BJ (cell line): ENCODE results near the gene CUX1. TPM values are rescaled to one million over a fixed set of nuclear protein-coding genes. Genes with fewer than 3 reads are reported as not detected.

Source experiments
- CTCF ChIA-PET: fragments of 350-600 bp; formaldehyde crosslinking; extraction: SDS; loops from one replicate; lab custom pipeline; 2021; ENCODE audit warnings: antibody characterized with exemption, inconsistent platforms; lab: Yijun Ruan, JAX
- POLR2A ChIA-PET: fragments of 300-600 bp; sonication (Branson Sonifier 250); formaldehyde crosslinking; extraction: SDS; loops from one replicate; lab custom pipeline; 2021; ENCODE audit warnings: antibody characterized with exemption; lab: Charles Lee
- DNase-seq: peaks from one replicate; pipeline ENCODE4 v3.0.0-alpha.2; 2011; ENCODE audit warnings: low read depth
- H3K27me3 ChIP-seq: 2 replicates; pipeline ENCODE4 v1.6.0; 2011; ENCODE audit warnings: low read length; ENCODE audit not compliant: control insufficient read depth, insufficient read depth
- H3K36me3 ChIP-seq: 2 replicates; pipeline ENCODE4 v1.5.1; 2011; ENCODE audit warnings: low read length; ENCODE audit not compliant: control insufficient read depth, insufficient read depth
- H3K4me3 ChIP-seq: 2 replicates; pipeline ENCODE4 v1.5.1; 2011; ENCODE audit warnings: low read depth, mild to moderate bottlenecking, control low read depth, low read length
- CTCF ChIP-seq: IDR thresholded peaks from 2 replicates; pipeline ENCODE4 v1.5.1; 2011; ENCODE audit warnings: low read depth, mild to moderate bottlenecking, control low read depth, inconsistent platforms, low read length, moderate library complexity; ENCODE audit not compliant: insufficient read depth
- polyA plus RNA-seq: library from polyadenylated mRNA; depleted of rRNA; stranded (reverse); fragments of >200 nt; gene quantifications from 2 replicates; pipeline ENCODE4 v1.2.3, GENCODE V29; 2011

CUX1 gene
- polyA plus RNA-seq, 1 experiment, result 36.5 TPM

DNA sequence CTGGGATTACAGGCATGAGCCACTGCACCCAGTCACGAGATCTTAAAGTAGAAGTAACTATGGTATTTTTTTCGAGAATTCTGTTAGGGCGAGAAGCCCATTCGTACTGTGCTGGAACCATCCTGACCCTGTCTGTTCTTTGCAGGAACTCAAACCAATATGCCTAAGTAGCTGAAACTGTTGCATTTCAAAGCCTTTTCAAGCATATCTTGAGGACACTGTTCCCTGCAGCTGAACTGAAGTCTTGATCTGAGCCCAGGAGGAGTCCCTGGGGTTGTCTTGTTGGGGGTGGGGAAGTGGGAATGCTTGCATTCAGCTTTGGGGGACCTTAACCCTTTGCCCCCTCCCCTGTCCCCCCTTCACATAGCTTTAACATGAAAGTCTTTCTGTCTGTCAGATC lies 61.5 kb downstream of the CUX1 start:
- TF ChIP-seq CTCF, result no peak
- CTCF ChIA-PET, result interaction anchor here (1.3 kb wide), 1 partner anchor 22 kb away, joined by 5 read pairs; no protein-coding TSS in a partner anchor

GRCh38 chr7:101879565-101879964 lies 62.1 kb downstream of the CUX1 start:
- Histone ChIP-seq H3K27me3 (no peaks in the 10 kb centered on the region), H3K36me3 (no peaks in the 10 kb centered on the region), H3K4me3 (no peak overlapping the region)
- CTCF ChIA-PET, result interaction anchor here (1.3 kb wide), 1 partner anchor 23 kb away, joined by 5 read pairs; no protein-coding TSS in a partner anchor
- no peak for DNase-seq
- POLR2A ChIA-PET, result no interaction called here
- no peak for TF ChIP-seq CTCF

More for the DNA sequence above, 61.5 kb downstream of the CUX1 start:
- H3K4me3 ChIP-seq, result no peak overlapping the region
- no peaks in the 10 kb centered on the region for H3K27me3 ChIP-seq
- POLR2A ChIA-PET, result no interaction called here
- DNase-seq, result no peak
- H3K36me3 ChIP-seq, result no peaks in the 10 kb centered on the region

- DNase-seq, result no peak
- no peak overlapping the region for H3K4me3 ChIP-seq
- POLR2A ChIA-PET, result no interaction called here
- TF ChIP-seq CTCF, result no peak
- H3K36me3 ChIP-seq, result no peaks in the 10 kb centered on the region
- CTCF ChIA-PET, result no interaction called here
- H3K27me3 ChIP-seq, result no peaks in the 10 kb centered on the region
Observed at GRCh38 chr7:101880282-101881054, 63.0 kb downstream of the CUX1 start.

GRCh38 chr7:101882005-101882421 lies 64.6 kb downstream of the CUX1 start:
- no peak overlapping the region for H3K4me3 ChIP-seq
- DNase-seq, result peak; percentile 99
- TF ChIP-seq CTCF, result no peak
- H3K36me3 ChIP-seq, result no peaks in the 10 kb centered on the region
- CTCF ChIA-PET, result no interaction called here
- POLR2A ChIA-PET, result interaction anchor here (0.6 to 1.4 kb wide), 2 partner anchors 235 to 237 kb away, joined by 3 to 5 read pairs; no protein-coding TSS in a partner anchor
- H3K27me3 ChIP-seq, result no peaks in the 10 kb centered on the region

GRCh38 chr7:101882595-101883564 lies 65.5 kb downstream of the CUX1 start:
- ChIA-PET CTCF (no interaction called here), POLR2A (interaction anchor here (0.6 to 1.4 kb wide), 2 partner anchors 236 kb away, joined by 3 to 5 read pairs; no protein-coding TSS in a partner anchor)
- Histone ChIP-seq H3K27me3 (no peaks in the 10 kb centered on the region), H3K36me3 (no peaks in the 10 kb centered on the region), H3K4me3 (no peak overlapping the region)
- DNase-seq, result peak; percentile 99
- no peak for TF ChIP-seq CTCF
